Retinal pigment epithelial cell (primary cell): ENCODE measurements around the gene ALKBH7.

Source experiments
- DNase-seq: peaks from one replicate; pipeline ENCODE4 v3.0.0-alpha.2; 2010; ENCODE audit warnings: low read depth
- H3K4me3 ChIP-seq: 2 replicates; pipeline ENCODE4 v1.5.1; 2011; ENCODE audit warnings: mild to moderate bottlenecking, low read length, control low read depth, moderate library complexity
- CTCF ChIP-seq: conservative IDR thresholded peaks from 2 replicates; pipeline ENCODE4 v1.5.1; 2011; ENCODE audit warnings: low read depth, low read length, control low read depth, inconsistent platforms

Gene ALKBH7

GRCh38 chr19:6421075-6422014 lies 48.8 kb downstream of the ALKBH7 start:
- no peak overlapping the region for H3K4me3 ChIP-seq
- no peak for TF ChIP-seq CTCF
- no peak for DNase-seq

- DNase-seq = no peak
- no peak for TF ChIP-seq CTCF
- H3K4me3 ChIP-seq = peak overlapping the region; percentile 98
Observed at GRCh38 chr19:6423499-6424194, 51.1 kb downstream of the ALKBH7 start.

GRCh38 chr19:6424195-6424938 lies 51.8 kb downstream of the ALKBH7 start, which contains the start of gene KHSRP:
KHSRP (minus strand) TSS chr19:6424811; CDS start chr19:6424701, 110 bp downstream.
- TF ChIP-seq CTCF = no peak
- no peak for DNase-seq
- peak within 1 kb of the TSS; percentile 98 for H3K4me3 ChIP-seq
